Pons (tissue), 1 donor: ENCODE results near the gene RNF113B.

Experiments
- DNase-seq: peaks from one replicate; pipeline ENCODE4 v3.0.0-alpha.2; 2016; ENCODE audit warnings: low spot score

The RNF113B gene

DNA sequence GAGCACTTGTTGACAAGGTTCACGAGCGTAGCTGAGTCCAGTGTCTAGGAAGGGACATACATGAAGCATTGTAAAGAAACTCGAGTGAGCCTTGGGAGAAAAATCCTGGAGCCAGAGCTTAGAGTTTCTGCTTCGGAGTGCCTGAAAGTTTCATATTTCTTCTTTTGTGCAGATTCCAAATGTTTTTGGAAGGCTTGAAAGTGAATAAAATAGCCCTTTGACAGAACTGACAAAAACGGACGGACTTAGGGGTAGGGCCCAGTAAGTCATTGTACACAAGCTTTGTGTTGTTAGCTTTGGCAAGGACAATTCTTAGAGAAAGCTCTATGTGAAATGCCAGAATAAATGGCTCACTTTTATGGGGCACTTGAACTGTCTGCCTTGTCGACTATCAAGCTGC is 2.8 kb downstream of the RNF113B start:
- peak; percentile 38 for DNase-seq

DNA sequence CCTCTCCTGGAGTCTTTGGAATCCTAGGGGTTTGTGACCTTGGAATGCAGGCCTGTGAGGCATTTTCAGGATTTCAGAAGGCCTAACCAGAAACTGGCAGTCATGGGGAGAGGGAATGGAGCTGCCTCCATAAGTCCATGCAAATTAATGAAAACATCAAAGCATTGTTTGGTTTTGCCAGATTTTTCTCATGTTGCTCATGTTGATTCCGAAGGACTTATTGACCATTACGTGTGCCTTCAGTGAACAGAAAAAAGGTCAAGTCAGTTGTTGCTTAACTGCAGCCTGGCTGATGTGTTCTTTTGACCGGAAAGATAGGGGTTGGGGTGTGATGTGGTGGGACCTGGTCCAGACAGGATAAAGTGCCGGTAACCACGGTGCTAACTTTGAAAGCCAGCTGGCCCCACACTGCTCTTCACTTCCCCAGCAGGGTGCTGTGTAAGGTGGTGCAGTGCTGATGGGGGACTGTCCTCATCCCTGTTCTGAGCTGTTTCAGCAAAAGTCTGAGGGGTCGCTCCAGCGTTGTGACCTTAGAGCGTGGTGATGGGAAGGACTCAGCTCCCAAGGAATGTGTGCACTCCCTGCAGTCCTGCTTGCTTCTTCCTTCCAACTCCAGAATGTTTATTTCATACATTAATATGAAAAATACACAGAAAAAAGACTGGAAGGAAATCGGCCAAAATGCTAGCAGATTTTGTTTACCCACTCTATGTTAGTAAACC is 3.5 kb downstream of the RNF113B start:
- peak; percentile 39 for DNase-seq

DNA sequence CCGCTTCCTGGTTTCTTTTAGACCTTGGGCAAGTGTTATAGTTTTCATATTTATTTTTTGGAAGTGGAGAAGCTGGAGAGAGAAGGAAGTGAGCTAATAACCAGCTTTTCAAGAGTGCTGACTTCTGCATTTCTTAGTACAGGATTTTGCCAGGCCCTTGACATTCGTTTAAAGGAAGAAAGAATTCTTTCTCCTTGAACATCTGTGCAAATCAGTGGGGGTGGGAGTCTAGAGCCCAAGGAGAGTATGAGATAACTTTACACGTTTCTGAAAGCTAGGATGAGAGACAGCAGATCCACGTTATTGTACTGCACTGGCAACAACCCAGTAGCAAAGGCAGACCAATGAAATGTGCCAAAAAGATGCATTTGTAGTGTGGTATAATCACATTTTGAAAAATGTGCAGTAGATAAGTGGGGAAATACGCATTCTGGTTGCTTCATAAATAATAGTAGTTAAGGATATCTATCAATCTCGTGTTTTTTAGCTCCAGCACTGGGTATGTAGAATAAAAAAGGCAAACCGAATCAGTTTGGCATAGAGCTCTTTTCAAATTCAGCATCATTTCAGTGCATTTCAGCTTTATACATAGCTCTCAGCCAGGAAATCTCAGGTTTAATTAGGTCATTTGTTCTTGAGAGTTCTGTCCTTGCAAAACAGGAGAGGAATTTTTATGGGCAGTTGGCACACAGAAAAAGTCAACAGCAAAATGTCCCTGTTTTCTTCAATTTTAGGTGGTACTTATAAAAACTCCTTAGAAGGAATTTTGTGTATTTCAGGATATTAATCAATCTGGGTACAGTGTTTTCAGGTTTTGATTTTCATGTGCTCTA is 4.3 kb downstream of the RNF113B start:
- peak; percentile 29 for DNase-seq

DNA sequence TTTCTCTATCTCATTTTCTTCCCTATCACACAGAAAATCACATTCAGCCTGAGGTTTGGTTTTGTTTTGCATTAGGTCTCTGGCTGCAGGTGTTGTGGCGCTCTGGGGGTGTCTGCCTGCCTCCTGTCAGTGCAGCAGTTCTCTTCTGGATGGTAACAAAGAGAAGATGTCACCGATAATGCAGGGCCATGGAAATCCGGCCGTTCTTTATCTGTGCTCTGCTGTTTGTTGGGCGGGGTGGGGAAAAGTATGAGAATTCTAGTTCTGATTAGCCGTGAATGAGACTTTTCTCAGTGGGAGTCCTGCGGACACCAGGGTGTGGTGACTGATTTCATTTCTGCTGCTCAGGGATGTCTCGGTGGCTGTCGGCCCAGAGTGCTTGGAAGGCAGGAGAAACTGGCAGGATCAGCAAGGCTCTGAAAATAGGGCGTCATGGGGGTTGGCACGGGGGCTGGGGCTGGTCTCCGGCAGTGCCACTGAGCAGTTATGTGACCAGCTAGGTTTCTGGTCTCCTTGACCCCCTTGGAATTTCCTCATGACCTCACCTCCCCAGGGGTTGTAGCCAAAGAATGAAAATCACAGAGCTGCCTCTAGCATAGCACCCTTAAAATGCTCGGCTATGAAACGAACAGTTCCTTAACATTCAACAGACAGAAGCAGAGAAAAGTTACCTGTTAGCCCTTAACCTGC is 5.0 kb downstream of the RNF113B start:
- DNase-seq, result peak; percentile 21

GRCh38 chr13:98169331-98169730 is 7.7 kb downstream of the RNF113B start:
- DNase-seq, result no peak

- no peak for DNase-seq
These were observed 14.1 kb downstream of the RNF113B start for GRCh38 chr13:98162935-98163334.

- no peak for DNase-seq
These were observed 18.7 kb downstream of the RNF113B start for GRCh38 chr13:98158172-98158899.

- DNase-seq, result no peak
These were observed 19.5 kb downstream of the RNF113B start for GRCh38 chr13:98157609-98158008.

DNA sequence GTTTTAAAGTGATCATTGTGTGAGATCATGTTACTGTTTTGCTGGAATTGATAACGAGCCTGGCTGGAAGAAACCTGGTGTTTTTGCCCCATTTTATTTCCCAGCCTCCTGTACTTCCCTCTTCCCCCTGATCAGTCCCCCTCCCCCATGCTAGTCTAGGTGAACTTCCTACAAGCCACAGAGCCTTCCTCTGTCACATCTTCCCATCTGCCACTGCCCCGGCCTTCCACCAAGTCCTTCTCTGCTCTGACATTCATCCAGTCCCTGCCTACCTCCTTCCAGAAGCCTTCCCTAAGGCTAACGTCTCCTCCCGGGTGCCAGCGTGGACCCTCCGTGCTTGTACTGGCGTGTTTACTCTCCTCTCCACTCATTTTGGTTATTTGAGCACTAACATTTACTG is 19.9 kb downstream of the RNF113B start:
- no peak for DNase-seq

GRCh38 chr13:98156259-98156658 is 20.8 kb downstream of the RNF113B start:
- no peak for DNase-seq

GRCh38 chr13:98155475-98156109 is 21.5 kb downstream of the RNF113B start:
- no peak for DNase-seq

DNA sequence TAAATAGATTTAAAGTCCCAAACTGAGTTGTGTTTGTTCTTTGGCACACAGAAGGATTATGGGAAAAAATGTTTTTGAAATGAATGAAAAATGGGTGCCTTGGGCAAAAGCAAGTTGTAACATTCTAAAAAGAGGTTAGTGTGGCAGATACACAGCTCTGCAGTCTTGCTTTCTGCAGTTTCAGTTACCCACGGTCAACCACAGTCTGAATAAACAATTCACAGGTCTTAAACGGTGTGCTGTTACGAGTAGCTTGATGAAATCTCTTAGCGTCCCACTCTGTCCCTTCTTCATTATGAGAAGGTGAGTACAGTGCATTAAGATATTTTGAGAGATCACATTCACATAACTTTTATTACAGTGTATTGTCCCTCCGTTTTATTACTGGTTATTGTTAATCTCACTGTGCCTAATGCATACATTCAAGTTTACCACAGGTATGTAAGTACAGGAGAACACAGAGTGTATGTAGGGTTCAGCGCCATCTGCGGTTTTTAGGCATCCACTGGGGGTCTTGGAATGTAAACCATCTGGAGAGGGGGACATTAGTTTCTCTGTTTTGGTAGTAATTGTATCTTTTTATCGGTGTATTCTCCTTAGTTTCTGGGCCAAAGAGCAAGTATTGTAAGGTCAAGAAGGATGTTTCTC is 26.1 kb downstream of the RNF113B start:
- no peak for DNase-seq

DNA sequence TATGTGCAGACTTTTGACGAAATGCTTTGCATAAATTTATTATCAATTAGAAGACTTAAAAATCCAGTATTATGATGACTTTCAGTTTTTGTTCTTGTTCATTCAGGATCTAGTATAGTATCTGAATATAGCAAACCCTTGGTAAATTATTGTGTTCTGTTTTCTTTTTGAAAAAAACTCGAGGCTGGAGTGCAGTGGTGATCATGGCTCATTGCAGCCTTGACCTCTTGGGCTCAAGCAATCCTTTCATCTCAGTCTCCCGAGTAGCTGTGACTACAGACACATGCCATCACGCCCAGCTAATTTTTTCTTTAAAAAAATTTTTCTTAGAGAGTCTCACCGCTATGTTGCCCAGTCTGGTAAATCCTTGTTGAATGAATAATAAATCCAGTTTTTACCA is 29.5 kb downstream of the RNF113B start:
- no peak for DNase-seq

GRCh38 chr13:98144801-98145350 is 32.2 kb downstream of the RNF113B start:
- peak; percentile 60 for DNase-seq

GRCh38 chr13:98144027-98144741 is 32.9 kb downstream of the RNF113B start:
- no peak for DNase-seq

GRCh38 chr13:98143601-98144026 is 33.5 kb downstream of the RNF113B start:
- DNase-seq, result no peak

DNA sequence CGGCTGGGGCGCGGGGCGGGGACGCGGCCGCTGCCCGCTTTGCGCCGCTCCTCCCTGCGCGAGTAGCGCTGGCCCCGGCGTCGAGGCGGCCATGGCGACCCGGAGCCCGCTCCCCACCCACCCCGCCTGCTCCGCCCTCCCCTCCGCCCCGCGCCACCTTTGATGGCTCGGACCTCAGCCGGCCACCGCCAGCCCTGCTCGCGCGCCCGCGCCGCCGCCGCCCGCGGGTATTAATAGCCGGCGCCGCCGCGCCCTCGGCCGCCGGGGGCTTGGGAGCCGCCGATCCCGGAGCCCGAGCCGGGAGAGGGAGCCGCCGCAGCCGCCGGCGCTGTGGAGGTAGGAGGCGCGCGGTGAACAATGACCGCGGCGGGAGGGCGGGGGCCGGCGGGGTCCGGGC is 33.9 kb downstream of the RNF113B start:
- no peak for DNase-seq

DNA sequence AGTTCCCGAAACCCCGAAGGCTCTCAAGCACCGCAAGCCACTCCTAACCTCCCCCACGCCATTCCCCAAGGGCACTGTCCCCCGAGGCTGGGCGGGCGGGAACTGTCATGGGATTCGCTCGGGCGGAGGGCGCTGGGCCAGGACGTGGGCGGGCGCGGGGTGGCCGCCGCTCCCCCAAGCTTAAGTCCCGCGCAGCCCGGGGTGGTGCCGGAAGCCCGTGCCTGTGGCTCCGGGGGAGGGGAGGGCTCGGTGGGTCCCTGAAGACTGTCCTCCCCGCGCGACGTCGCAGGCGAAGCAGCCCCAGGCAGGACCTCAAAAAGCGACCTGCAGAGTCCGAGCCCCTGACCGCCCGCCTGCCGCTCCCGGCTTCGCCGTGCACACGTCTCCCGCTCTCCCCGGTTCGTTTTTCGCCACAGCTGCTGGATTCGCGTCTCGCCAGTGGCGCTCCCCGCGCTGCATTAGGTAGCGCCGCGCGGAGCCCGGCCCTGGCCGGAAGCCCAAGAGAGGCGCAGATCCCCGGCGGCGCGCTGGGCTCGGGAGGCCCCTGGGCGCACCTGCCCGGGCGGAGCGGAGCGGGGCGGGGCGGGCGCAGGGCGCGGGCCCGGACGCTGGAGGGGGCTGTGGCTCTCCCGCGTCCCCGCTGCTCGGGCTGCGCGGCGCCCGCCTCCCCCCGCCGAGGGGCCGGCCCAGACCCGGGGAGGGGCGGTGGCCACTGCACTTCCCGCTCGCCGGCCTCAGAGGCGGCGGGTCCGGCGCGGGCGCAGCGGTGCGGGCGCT is 34.5 kb downstream of the RNF113B start, which contains the start of gene FARP1:
Gene FARP1 (plus strand): TSS at position 715 of the 777 bp plus-strand sequence. CDS start 70,149 bp downstream, outside the sequence.
- DNase-seq, result peak; percentile 22
